GM13977 (cell line): ENCODE results near the gene PTPRF.
"Not testable (repeated sequence)": the region's sequence is repeated elsewhere in the genome, so short reads cannot be mapped to it uniquely, and the experiment has no call there.

Experiments
- DNase-seq: peaks from one replicate; pipeline ENCODE4 v3.0.0; 2012; ENCODE audit warnings: low spot score
- CTCF ChIP-seq: IDR thresholded peaks from 2 replicates; pipeline ENCODE4 v1.5.1; 2012; ENCODE audit warnings: mild to moderate bottlenecking, control low read depth; ENCODE audit not compliant: insufficient read depth; ENCODE audit errors: extremely low read depth, missing control alignments
- in situ Hi-C: fragments of 300-500 bp; cut with MboI; formaldehyde crosslinking; loops from one replicate; pipeline ENCODE4 v1.12.0; 2022; ENCODE audit warnings: low sequenced_read_pairs, low pct_unique_long_range_greater_than_20kb, mixed read lengths, inconsistent platforms; ENCODE audit not compliant: unreplicated experiment

Gene PTPRF

GRCh38 chr1:43492826-43493225 is 37.9 kb upstream of the PTPRF start:
- DNase-seq = no peak
- TF ChIP-seq CTCF = no peak
- in situ Hi-C loops = no loop called here

DNA sequence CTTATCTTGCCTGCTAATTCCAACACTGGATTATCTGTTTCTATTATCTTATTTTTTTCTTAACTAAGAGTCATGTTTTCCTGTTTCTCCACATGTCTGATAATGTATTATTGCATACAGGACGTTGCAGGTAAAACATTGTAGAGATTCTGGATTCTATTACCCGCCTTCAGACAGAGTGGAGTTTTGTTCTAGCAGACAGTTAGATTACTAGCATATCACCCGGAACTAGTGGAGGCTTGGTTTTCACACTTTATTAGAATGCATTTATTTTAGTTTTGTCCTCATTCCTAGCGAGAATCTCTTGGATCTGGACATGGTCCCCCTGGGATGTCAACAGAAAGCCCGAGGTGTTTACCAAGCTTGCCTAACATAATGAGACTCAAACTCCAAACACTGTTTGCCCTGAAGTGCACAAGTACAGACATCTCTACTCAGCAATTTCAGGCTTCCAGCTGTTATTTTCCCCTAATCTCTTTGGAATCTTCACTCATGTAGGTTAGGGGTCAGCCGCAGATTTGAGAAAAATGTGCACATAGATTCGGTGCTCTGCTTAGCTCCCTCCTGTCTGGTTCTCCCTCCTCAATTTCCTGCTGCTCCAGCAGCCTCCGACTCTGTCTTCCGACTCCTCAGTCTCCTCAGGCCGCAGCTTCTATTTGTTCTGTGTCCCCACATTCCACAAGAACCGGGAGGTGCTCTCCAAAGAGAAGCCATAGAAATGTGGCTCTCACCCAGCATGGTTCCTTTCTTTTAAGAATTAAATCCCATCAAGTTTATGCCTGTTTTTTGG is 36.8 kb upstream of the PTPRF start:
- DNase-seq = no peak
- in situ Hi-C loops = no loop called here
- TF ChIP-seq CTCF = no peak

DNA sequence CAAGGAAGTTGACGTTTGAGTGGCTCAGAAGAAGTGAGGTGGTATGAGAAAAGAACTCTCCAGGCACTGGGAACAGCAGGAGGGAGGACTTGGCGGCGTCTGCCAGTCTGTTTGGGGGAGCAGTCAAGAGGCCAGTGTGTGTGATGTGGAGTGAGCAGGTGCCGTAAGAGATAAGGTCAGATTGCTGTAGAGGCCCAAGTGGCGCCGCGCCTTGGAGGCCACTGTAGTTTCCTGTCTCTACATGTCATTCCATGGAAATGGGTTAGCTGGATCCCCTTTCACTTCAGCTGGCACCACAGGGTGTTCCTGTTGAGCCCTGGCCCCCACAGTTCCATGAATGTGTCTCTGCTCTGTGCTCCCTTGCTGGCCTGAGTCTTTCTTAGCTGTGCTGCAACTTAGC is 35.5 kb upstream of the PTPRF start:
- TF ChIP-seq CTCF = no peak
- no peak for DNase-seq
- in situ Hi-C loops = no loop called here

DNA sequence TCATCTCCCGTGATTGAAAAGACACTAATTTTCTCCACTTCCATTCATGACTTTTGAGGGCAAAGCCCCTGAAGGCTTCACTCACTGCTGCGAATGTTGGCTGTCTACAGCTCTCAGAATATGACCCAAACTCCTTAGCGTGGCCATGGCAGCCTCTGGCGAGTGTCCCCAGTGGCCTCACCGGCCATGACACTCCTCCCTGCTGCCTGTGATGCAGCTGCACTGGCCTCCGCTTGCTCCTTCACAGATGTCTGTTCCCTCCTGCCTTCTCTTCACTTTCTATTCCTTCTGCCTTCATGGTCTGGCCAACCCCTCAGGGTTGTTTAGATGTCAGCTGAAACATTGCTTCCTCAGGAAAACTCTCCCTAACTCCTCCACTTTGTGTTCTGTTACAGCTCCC is 30.8 kb upstream of the PTPRF start:
- DNase-seq = no peak
- no peak for TF ChIP-seq CTCF
- in situ Hi-C loops = no loop called here

DNA sequence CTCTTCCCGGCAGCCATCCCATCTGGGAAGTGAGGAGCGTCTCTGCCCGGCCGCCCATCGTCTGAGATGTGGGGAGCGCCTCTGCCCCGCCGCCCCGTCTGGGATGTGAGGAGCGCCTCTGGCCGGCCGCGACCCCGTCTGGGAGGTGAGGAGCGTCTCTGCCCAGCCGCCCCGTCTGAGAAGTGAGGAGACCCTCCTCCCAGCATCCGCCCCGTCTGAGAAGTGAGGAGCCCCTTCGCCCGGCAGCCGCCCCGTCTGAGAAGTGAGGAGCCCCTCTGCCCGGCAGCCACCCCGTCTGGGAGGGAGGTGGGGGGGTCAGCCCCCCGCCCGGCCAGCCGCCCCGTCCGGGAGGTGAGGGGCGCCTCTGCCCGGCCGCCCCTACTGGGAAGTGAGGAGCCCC is 28.9 kb upstream of the PTPRF start:
- in situ Hi-C loops = not testable (repeated sequence)

DNA sequence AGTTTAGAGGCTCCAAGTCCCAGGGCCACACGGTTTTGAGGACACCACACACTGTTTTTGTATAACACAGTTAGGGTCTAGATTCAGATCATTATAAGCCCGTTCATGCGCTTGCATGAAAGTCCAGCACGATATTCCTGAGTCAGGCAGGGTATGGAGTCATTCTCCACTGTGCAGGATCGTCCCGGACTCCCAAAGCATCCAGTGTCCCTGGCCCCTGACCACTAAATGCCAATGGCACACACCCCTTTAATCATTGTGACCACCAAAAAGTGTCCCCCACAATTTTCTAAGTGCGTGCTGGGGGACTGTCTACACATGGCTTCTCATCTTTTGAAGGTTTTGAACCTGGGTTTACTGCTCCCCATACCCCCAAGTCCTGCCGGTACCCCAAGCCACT is 27.1 kb upstream of the PTPRF start:
- in situ Hi-C loops = no loop called here
- no peak for TF ChIP-seq CTCF

More for the DNA sequence above, 28.9 kb upstream of the PTPRF start:
- DNase-seq = not testable (repeated sequence)

GRCh38 chr1:43505077-43505780 is 25.5 kb upstream of the PTPRF start:
- in situ Hi-C loops = no loop called here
- no peak for TF ChIP-seq CTCF
- no peak for DNase-seq

More for the DNA sequence above, 27.1 kb upstream of the PTPRF start:
- DNase-seq = no peak
